Spleen (tissue), 7 donors: ENCODE results near the gene FBXL2.

ENCODE experiments used
- POLR2A ChIP-seq, 3 donors: fragments of 450-650 bp; IDR thresholded peaks; one replicate each; pipeline ENCODE4 v1.5.1; 2017; ENCODE audit warnings: antibody characterized with exemption in 3 of 3, mild to moderate bottlenecking in 1 of 3
- POLR2AphosphoS5 ChIP-seq, 3 donors: sonication (generic); formaldehyde crosslinking; IDR thresholded peaks; one replicate each; pipeline ENCODE4 v1.5.1; 2017; ENCODE audit warnings: antibody characterized with exemption in 3 of 3
- TF ChIP-seq, protein P1 (sequence below), 11 experiments: fragments of 200-600 bp in 7 of 11; fragments of 450-650 bp in 4 of 11; sonication (generic) in 4 of 11; IDR thresholded peaks in 8 of 11; conservative IDR thresholded peaks in 3 of 11; 1 replicate in 7 of 11; 2 replicates in 4 of 11; pipeline versions ENCODE4 v1.4.0 to v1.8.0; 2016 to 2021; ENCODE audit warnings: antibody characterized with exemption in 11 of 11, inconsistent platforms in 4 of 11, mild to moderate bottlenecking in 1 of 11
- donor health status: DM: no; HTN: no; CAD: no; lungs with moderate emphysema.
- donor health status: DM: no; HTN: no; CAD: no.
- donor health status: DM: no; HTN: no; CAD: no.

DNA sequence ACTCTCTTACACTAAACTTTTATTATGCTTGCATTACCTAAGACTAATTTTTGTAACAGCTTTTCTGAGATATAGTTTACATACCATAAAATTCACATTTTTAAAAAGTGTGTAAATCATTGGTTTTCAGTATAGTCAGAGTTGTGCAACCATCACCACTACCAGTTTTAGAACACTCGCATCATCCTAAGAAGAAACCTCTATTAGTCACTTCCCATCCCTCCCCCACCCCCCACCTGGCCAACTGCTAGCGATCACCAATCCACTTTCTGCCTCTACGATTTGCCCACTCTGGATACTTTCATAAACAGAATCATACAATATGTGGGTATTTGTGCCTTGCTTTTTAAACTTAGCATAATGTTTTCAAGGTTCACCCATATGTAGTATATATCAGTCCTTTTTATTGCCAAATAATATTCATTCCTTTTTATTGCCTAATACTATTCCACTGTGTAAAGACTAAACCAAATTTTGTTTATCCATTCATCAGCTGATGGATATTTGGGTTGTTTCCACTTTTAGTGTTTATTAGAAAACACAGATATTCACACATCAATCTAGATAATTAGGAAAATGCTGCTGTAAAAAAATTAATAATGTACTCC, 139.9 kb downstream of the FBXL2 start:
- TF ChIP-seq, protein P1, sequence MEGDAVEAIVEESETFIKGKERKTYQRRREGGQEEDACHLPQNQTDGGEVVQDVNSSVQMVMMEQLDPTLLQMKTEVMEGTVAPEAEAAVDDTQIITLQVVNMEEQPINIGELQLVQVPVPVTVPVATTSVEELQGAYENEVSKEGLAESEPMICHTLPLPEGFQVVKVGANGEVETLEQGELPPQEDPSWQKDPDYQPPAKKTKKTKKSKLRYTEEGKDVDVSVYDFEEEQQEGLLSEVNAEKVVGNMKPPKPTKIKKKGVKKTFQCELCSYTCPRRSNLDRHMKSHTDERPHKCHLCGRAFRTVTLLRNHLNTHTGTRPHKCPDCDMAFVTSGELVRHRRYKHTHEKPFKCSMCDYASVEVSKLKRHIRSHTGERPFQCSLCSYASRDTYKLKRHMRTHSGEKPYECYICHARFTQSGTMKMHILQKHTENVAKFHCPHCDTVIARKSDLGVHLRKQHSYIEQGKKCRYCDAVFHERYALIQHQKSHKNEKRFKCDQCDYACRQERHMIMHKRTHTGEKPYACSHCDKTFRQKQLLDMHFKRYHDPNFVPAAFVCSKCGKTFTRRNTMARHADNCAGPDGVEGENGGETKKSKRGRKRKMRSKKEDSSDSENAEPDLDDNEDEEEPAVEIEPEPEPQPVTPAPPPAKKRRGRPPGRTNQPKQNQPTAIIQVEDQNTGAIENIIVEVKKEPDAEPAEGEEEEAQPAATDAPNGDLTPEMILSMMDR (IDR thresholded peaks at IDR 0.05 in 8 of 11, conservative IDR thresholded peaks at IDR 0.05 in 3 of 11) = no peak
- TF ChIP-seq POLR2AphosphoS5 (IDR thresholded peaks at IDR 0.05) (no peak), POLR2A (IDR thresholded peaks at IDR 0.05) (no peak)
